ENCODE results near the gene PYROXD2.
"Not testable (repeated sequence)": the region's sequence is repeated elsewhere in the genome, so short reads cannot be mapped to it uniquely, and the experiment has no call there.

PYROXD2 gene

DNA sequence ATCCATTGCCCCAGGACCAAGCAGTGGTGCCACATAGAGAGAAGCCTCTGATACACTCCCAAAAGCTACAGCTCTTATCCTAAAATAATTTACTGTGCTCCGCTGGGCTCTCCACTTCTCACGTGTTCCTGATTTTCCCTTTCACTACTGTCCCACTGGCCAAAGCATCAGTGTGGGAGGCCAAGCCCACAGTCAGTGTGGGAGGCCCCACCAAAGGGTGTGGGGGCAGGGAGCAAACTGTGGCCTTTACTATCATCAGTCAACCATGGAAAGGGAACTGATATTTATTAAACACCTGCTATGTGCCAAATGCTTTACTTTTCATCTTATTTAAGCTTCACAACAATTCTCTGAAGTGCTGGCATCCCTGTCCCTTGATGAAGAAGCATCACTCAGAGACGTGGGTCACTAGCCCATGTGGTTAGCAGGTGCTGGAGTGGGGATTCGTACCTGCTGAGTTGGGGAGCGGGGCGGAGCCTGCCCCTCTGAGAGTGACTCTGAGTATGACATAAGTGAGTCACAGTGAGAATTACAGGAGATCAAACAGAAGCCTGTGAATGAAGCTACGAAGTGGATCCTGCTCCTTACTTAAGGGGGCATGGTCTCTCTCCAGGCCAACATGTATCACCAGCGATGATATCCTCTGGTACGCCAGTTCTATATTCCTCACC, 50.4 kb downstream of the PYROXD2 start:
- no peak for DNase-seq

DNA sequence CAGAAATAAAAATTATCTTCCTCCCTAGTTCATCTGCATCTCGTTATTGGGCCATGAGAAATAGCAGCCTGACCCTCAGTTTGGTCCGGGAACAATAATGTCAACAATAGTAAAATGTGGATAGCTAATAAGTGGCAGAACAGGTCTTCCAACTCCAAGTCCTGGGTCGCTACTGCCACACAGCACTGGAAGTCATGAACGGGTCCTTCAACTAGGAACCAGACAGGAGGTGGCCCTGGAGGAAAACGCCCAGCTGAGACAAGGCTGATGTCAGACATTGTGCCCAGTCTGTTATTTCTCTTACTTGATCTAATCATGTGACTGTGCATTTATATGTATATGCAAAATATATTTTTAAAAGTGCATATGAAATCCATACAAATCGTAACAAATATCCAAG, 51.8 kb downstream of the PYROXD2 start:
- DNase-seq = no peak

DNA sequence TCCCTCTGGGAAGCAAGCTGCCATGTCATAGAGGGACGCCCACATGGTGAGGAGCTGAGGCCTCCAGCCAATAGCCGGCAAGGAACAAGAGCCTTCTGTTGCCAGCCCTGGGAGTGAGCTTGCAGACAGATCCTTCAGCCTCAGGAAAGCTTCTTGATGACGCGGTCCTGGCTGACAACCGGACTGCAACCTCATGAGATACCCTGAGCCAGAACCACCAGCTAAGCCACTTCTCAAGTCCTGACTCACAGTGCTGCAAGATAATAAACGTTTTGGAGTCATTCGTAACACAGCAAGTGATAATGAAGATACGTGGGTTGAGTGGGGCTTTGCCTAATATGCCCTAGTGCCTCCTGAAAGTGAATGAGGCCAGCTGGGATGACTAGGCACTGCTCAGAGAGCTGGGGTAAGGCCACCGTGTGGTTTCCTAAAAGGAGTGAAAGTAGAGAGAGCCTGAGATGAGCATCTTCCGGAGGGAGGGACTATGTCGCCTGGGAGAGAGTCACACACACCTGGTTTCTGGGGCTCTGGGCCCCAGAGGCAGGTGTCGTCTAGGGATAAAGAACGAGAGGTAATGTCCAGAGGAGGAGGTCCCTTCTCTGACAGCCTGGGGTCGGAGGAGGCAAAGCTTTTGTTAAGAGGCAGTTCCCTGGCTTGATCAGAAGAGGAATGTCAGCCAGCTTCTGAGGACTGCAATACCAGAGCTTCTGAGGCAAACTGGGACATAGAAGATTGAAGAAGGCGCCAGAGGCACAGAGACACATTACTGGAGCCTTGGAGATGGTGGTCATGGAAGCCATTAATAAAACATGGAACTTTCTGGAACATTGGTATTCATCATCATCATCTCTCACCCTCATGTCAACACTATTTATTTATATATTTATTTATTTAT, 53.6 kb downstream of the PYROXD2 start:
- DNase-seq = peak in 2 of 5 experiments; percentile 3 to 80

DNA sequence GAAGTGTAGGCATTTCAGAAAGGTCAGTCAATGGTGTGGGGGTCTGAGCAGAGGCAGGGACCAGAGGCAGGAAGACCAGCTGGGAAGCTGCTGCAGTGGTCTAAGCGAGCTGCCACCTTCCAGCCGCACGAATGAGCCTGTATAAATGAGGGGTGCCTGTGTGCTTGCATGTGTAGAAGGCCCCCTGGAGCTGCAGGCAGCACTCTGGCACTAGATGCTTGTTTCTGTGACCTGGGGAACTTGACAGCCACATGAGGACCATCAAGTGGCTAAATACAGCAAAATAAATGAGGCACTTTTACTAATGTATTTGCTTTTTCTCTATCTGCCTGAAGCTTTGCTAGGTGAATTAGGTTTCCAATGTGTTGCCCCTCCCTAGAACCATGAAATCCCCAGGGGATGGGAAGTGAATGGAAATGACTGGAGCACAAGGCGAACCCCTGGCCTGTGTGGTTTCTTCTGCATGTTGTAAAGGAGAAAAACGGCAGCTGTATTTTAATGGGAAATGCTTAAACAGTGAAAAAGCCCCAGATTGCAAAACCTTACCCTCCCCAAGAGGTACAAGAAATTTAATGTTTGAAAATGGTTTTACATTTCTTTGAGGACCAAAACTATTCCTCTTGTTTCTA, 57.7 kb downstream of the PYROXD2 start:
- DNase-seq = no peak

DNA sequence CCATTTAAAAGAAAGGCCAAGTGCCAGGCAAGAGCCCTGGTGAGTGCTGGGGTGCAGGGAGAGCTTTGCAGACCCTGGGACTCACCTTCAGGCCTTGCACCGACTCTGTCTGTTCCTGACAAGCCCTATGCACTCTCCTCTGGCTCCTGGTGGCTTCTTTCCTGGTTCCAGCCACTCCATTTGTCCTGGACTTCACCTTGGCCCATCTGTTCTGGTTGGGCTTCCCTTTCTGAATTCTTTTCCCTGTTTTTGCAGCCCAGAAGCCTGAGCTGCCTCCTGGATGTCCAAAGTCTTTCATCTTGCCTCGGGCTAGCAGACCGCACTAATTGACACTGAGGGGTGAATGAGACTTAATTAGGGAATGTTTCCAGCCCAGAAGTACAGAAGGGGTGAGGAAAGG, 60.5 kb downstream of the PYROXD2 start:
- DNase-seq = no peak

DNA sequence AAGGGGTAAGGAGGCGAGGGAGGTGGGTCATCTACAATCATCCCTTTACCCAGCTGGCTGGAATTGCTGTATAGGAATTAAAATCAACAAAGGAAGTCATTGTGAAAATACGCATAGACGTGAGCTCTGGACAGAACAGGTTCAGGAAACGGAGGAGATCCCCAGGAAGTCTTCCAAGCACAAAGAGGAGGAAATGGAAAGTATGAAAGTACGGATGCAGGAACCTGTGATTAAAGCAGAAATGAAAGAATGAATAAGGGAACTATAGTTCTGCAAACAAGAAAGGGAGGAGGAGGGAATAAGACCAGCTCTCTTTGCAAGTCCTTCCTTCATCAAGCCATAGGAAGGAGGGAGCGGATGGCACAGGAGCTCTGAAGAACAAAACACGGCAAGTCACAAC, 61.8 kb downstream of the PYROXD2 start:
- no peak for DNase-seq

DNA sequence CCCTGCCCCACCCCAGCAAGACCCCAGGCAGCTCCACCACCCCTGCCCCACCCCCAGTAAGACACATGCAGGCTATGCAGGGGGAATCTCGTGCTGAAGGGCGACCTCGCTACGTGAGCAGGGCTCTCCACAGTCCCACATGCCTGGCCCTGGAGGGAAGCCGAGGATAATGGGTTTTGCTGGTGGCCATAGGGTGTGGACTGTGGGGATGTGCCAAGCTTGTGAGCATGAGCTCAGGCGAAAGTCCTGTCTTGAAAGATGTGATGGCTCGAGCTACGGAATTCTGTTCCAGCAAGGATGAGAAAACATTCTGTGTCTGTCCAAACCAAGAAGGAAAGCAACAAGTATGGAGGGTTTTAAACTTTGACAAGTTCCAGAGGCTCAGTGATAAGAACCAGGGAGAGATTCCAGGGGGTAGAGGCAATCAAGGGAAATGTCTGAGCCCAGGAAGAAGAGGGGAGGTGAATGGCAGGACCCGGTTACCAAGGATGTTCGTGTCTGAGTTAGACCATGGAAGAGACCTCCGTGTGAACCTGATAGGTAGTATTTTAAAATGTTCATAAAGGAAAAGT, 63.1 kb downstream of the PYROXD2 start:
- no peak for DNase-seq

DNA sequence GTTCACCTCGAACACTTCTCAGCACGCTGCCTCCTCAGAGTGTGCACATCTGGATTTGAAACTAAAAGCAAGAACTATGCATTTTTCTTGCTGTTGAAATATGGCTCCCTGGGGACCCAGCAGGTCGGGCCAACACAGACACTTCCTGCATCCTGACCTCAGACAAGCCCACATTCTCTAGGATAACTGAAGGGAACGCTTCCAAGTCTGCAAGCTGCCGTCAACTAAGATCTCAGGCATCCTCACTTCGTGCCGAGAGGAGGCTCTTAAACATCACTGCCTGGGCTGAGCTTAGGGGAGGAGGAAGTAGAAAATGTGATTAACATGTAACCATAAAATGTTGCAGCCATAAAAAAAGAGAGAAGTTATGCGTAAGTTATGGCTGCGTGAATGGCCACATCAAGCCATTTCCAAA, 65.5 kb downstream of the PYROXD2 start:
- DNase-seq = no peak

DNA sequence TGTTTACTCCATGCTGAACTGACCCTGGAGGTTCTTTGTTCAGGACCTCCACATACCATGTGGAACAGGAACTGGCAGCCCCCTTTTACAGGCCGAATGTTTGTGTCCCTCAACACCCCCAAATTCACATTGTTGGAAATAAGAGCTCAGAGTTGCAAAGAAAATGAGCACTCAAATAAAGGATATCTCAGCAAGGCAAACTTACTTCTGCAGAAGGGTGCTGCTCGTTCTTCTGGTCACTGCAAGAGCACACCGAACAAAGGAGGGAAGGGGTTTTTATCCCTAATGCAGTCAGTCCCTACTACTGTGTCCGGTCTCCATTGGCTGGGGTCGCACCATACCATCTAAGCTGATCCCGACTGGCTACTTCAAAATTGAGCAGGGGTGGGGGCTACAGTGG, 68.1 kb downstream of the PYROXD2 start:
- DNase-seq = no peak

DNA sequence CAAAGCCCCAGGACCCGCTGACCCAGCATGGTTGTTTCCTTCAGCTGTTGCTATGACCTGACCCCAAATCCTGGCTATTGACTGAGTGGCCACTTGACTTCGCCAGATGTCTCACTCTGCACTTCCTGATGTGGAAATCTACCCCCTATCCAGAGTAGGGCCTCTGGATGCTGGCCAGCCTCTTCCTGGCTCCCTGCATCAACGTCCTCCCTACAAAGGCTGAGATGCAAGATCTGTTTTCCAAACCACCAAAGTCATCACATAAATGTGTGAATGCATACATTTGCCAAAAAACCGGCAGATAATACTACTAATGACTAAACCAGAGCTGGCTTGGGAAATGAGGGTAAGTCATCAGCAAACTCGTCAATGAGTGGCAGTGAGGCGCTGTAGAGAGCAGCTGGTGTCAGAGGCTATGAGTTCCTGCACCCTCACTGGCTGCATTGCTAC, 70.4 kb downstream of the PYROXD2 start:
- DNase-seq = no peak

DNA sequence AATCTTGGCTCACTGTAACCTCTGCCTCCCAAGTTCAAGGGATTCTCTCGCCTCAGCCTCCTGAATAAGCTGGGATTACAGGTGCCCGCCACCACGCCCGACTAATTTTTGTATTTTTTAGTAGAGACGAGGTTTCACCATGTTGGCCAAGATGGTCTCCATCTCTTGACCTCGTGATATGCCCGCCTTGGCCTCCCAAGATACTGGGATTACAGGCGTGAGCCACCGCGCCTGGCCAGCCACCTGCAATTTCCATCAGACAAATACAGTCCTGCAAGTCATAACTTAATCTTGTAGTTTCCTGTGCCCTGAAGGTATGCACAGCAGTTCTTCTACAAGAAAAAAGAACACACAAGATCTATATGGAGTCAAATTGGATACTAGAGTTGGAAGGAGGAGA, 73.3 kb downstream of the PYROXD2 start:
- not testable (repeated sequence) for DNase-seq

DNA sequence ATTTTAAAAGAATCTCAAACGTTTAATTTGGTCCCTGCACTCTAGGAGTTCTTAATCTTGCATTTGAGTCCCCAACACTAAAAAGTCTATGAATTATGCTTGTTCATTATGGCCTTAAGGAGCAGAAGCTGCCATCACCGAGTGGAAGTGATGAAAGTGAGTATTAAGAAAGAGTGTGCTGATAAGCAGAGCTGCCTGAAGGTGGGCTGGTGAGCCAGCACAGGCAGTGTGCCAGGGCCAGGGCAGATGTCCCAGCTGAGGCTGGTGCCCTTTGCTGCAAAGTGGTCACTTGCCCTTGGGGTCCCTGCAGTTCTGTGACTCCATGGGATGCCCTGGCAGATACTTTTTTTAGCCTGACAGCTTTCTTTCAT, 74.1 kb downstream of the PYROXD2 start:
- DNase-seq = no peak

DNA sequence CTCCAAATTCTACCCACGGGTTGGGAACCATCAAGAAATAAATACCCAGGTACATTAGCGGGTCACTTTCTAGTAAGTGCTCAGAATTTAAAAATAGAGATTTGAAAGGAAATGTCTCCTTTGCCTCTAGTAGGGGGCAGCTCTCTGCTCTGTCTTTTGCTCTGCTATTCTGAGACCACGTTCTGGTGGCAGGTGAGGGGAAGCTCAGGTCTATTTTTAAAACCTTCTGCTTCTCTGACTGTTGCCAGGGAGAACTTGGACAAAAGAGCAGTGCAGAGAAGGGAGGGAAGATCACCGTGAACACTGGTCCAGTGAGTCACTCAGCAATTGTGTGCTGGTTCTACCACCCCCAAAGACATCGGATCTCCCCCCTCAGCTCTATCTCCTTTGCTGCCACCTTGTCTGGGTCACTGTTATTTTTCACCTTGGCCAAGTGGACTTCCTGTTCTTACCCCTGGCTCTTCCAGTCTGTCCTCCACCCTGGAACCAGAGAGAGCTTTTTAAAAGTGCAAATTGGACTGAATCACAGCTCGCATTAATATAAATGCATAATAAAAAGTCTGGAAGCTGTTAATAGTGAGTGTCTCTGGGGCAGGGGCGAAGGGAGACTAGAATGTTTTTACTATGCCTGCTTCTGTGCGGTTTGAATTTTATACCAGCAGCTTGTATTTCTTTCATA, 74.6 kb downstream of the PYROXD2 start:
- no peak for DNase-seq

DNA sequence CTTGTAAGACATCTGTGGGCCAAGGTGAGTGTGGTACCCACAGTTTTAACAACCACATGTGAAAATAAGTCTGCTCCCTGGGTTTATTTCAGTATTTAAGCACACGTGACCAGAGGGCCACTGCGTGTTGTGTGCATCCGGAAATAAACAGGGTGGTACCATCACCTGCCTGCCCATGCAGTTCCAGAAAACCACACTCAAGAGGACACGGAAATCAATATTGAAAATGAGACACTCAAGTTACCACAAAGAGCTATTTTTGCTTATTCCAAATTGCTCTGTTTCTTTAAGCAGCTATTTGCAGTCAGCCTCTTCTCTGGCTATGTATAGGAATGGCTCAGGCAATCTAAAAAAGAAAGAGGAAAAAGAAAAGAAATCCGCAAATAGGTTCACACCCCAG, 75.2 kb downstream of the PYROXD2 start:
- DNase-seq = peak in 2 of 5 experiments; percentile 58 to 68

DNA sequence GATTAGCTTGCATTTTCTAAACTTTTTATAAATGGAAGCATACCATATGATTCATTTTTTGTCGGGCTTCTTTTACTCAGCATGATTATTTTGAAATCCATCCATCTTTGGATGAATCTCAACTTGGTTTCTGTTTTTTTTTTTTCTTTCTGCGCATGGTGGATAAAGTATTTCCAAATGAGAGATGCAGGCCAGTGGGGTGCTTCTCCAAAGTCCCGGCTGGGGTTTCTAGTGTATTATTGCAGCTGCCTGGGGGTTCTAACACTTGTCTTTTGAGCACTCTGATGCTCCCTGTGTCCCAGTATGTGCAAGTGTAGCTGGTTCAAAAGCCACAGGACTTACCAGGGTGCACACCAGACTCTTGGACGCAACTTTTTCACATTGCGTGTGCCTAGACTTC, 76.1 kb downstream of the PYROXD2 start:
- DNase-seq = no peak

DNA sequence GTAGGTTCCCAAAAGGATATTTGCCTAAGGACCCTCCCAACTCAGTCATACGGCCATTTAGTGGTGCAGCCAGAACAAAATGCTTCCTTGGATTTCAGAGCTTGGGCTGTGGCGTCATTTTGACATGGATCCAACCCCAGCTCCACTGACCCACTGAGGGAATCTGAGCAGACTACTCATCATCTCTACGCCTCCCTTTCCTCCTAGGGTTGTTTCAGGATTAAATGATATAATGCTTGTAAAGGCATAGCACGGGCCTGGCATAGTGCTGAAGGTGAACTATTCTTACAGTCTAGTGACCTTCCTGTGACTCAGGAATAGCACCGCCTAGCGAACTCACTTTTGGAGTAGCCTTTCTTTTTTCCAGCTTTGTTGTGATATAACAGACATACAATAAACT, 76.7 kb downstream of the PYROXD2 start:
- DNase-seq = no peak

DNA sequence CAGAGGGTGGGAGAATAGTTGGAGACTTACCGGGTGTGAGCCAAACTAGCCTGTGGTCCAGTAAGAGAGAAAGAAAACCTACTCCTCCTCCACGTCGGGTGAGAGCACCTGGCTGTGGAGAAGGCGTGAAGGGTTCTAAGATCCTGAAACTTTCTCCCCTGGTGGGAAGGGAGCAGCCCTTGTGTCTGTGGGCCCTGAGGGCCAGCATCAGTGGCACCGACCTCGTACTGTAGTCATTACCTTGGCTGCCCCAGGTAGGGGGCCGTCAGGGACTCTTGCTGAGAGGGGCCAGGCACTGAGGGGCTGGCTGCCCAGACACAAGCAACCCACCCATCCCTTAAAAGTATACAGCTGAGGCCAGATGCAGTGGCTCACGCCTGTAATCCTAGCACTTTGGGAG, 77.5 kb downstream of the PYROXD2 start:
- DNase-seq = no peak

Data from T-helper 2 cell (primary cell).